HG03558 (cell line): ENCODE measurements around the gene S1PR5.

ENCODE experiments used
- ATAC-seq: cut with Tn5 transposase; IDR thresholded peaks from one replicate; pipeline ENCODE4 v1.9.1; 2021; ENCODE audit warnings: moderate number of reproducible peaks; ENCODE audit not compliant: unreplicated experiment; ENCODE audit errors: extremely low read depth

The S1PR5 gene

GRCh38 chr19:10517760-10518443 is 655 bp upstream of the S1PR5 start:
- ATAC-seq: no peak

- no peak for ATAC-seq
Measured at GRCh38 chr19:10516671-10517286, 468 bp downstream of the S1PR5 start.

GRCh38 chr19:10516064-10516385 is 1.2 kb downstream of the S1PR5 start:
- ATAC-seq: no peak

GRCh38 chr19:10514211-10515145 is 2.8 kb downstream of the S1PR5 start:
- ATAC-seq: no peak

GRCh38 chr19:10513223-10513622 is 4.0 kb downstream of the S1PR5 start:
- no peak for ATAC-seq

- ATAC-seq: no peak
Measured at GRCh38 chr19:10510301-10510802, 6.9 kb downstream of the S1PR5 start.

- no peak for ATAC-seq
Measured at GRCh38 chr19:10508707-10509106, 8.5 kb downstream of the S1PR5 start.

- no peak for ATAC-seq
Measured at GRCh38 chr19:10508036-10508435, 9.2 kb downstream of the S1PR5 start.

GRCh38 chr19:10505583-10506229 is 11.5 kb downstream of the S1PR5 start:
- no peak for ATAC-seq

GRCh38 chr19:10503002-10503789 is 14.1 kb downstream of the S1PR5 start, which contains the start of gene KEAP1:
KEAP1 (minus strand) TSS chr19:10503356; CDS start chr19:10500033, 3,323 bp downstream.
- ATAC-seq: no peak

- ATAC-seq: peak; percentile 47
Measured at GRCh38 chr19:10502524-10503001, 14.7 kb downstream of the S1PR5 start.

GRCh38 chr19:10501971-10502523 is 15.2 kb downstream of the S1PR5 start:
- ATAC-seq: peak; percentile 13

- no peak for ATAC-seq
Measured at GRCh38 chr19:10500247-10500592, 17.0 kb downstream of the S1PR5 start.

- ATAC-seq: no peak
Measured at GRCh38 chr19:10499550-10500246, 17.5 kb downstream of the S1PR5 start.

GRCh38 chr19:10497371-10497770 is 19.9 kb downstream of the S1PR5 start:
- ATAC-seq: no peak

- ATAC-seq: no peak
Measured at GRCh38 chr19:10491472-10492047, 25.7 kb downstream of the S1PR5 start.

- no peak for ATAC-seq
Measured at GRCh38 chr19:10486551-10486950, 30.7 kb downstream of the S1PR5 start.

GRCh38 chr19:10478903-10479384 is 38.3 kb downstream of the S1PR5 start:
- no peak for ATAC-seq
